GM19324 (cell line): ENCODE results near the gene MTSS2.

ENCODE experiments used
- ATAC-seq: cut with Tn5 transposase; IDR thresholded peaks from one replicate; pipeline ENCODE4 v1.9.1; 2021; ENCODE audit warnings: mild to moderate bottlenecking, moderate library complexity; ENCODE audit not compliant: unreplicated experiment, low FRiP score

Gene MTSS2

GRCh38 chr16:70701036-70701435 lies 15.2 kb upstream of the MTSS2 start:
- ATAC-seq, result no peak

- ATAC-seq, result no peak
Measured at GRCh38 chr16:70700101-70701020, 14.5 kb upstream of the MTSS2 start.

- no peak for ATAC-seq
Measured at GRCh38 chr16:70699696-70700095, 13.8 kb upstream of the MTSS2 start.

- ATAC-seq, result no peak
Measured at GRCh38 chr16:70698901-70699300, 13.0 kb upstream of the MTSS2 start.

GRCh38 chr16:70697594-70698170 lies 11.8 kb upstream of the MTSS2 start:
- no peak for ATAC-seq

- no peak for ATAC-seq
Measured at GRCh38 chr16:70696952-70697593, 11.2 kb upstream of the MTSS2 start.

- no peak for ATAC-seq
Measured at GRCh38 chr16:70696355-70696754, 10.5 kb upstream of the MTSS2 start.

- no peak for ATAC-seq
Measured at GRCh38 chr16:70695331-70696070, 9.6 kb upstream of the MTSS2 start.

- no peak for ATAC-seq
Measured at GRCh38 chr16:70694868-70695218, 9.0 kb upstream of the MTSS2 start.

GRCh38 chr16:70694088-70694867 lies 8.4 kb upstream of the MTSS2 start:
- no peak for ATAC-seq

- no peak for ATAC-seq
Measured at GRCh38 chr16:70692873-70693671, 7.2 kb upstream of the MTSS2 start.

GRCh38 chr16:70692130-70692872 lies 6.4 kb upstream of the MTSS2 start:
- no peak for ATAC-seq

- no peak for ATAC-seq
Measured at GRCh38 chr16:70691223-70692129, 5.6 kb upstream of the MTSS2 start.

- ATAC-seq, result no peak
Measured at GRCh38 chr16:70689970-70690891, 4.4 kb upstream of the MTSS2 start.

GRCh38 chr16:70689035-70689969 lies 3.4 kb upstream of the MTSS2 start:
- no peak for ATAC-seq
